GM21515 (cell line): ENCODE data around the gene RNASEH2A.

Source experiments
- ATAC-seq: cut with Tn5 transposase; IDR thresholded peaks from one replicate; pipeline ENCODE4 v1.9.1; 2021; ENCODE audit not compliant: unreplicated experiment

Gene RNASEH2A

GRCh38 chr19:12856653-12857052 is 50.3 kb downstream of the RNASEH2A start:
- no peak for ATAC-seq

- no peak for ATAC-seq
These were observed 51.9 kb downstream of the RNASEH2A start for GRCh38 chr19:12858041-12858928.

- ATAC-seq = no peak
These were observed 53.2 kb downstream of the RNASEH2A start for GRCh38 chr19:12859546-12859945.
